IMR-90 (cell line): ENCODE data around the gene HSD17B8. TPM values are rescaled to one million over a fixed set of nuclear protein-coding genes. Genes with fewer than 3 reads are reported as not detected.

ENCODE experiments used
- ATAC-seq: fragments of 200-7000 bp; cut with Tn5 transposase; 2 replicates; pipeline ENCODE4 v1.9.1; 2020; ENCODE audit warnings: low read depth, mild to moderate bottlenecking, moderate library complexity
- BruUV-seq: library from RNA; stranded (reverse); fragments of 400-500 nt; replicated peaks from 2 replicates; lab custom pipeline; 2021; lab: Mats Ljungman, UMichigan
- CTCF ChIA-PET: fragments of 300-600 bp; formaldehyde crosslinking; extraction: SDS; loops from one replicate; lab custom pipeline; 2021; ENCODE audit warnings: antibody characterized with exemption; lab: Yijun Ruan, JAX
- POLR2A ChIA-PET: fragments of 300-600 bp; sonication (Branson Sonifier 250); formaldehyde crosslinking; loops from one replicate; lab custom pipeline; 2022; ENCODE audit warnings: antibody characterized with exemption; ENCODE audit not compliant: unreplicated experiment; lab: Charles Lee
- DNase-seq: peaks from one replicate; pipeline ENCODE4 v3.0.0; 2013
- H2AFZ ChIP-seq: replicated peaks from 2 replicates; pipeline ENCODE3; 2013; ENCODE audit warnings: low read length, mild to moderate bottlenecking; ENCODE audit not compliant: poor library complexity
- H2AK5ac ChIP-seq: 2 replicates; pipeline ENCODE4 v1.6.1; 2013; ENCODE audit warnings: low read depth, low read length, inconsistent platforms
- H2AK9ac ChIP-seq: replicated peaks from 2 replicates; pipeline ENCODE3; 2013; ENCODE audit warnings: mild to moderate bottlenecking, low read depth, low read length, moderate library complexity; ENCODE audit not compliant: poor library complexity
- H2BK120ac ChIP-seq: 2 replicates; pipeline ENCODE4 v1.6.1; 2013; ENCODE audit warnings: low read depth, low read length, inconsistent platforms
- H2BK15ac ChIP-seq: 3 replicates; pipeline ENCODE4 v1.6.1; 2013; ENCODE audit warnings: low read depth, low read length, inconsistent platforms
- H2BK20ac ChIP-seq: 2 replicates; pipeline ENCODE4 v1.6.1; 2013; ENCODE audit warnings: low read depth, mild to moderate bottlenecking, inconsistent platforms, low read length, moderate library complexity
- H2BK5ac ChIP-seq: 2 replicates; pipeline ENCODE4 v1.6.1; 2013; ENCODE audit warnings: mild to moderate bottlenecking, low read depth, low read length, inconsistent platforms; ENCODE audit not compliant: poor library complexity, severe bottlenecking
- H3K14ac ChIP-seq: replicated peaks from 2 replicates; pipeline ENCODE4 v1.6.1; 2013; ENCODE audit warnings: low read depth, low read length, inconsistent platforms
- H3K18ac ChIP-seq: 2 replicates; pipeline ENCODE4 v1.6.1; 2013; ENCODE audit warnings: low read depth, low read length, control low read depth
- H3K23ac ChIP-seq: 2 replicates; pipeline ENCODE4 v1.6.1; 2013; ENCODE audit warnings: low read depth, low read length, inconsistent platforms
- H3K27ac ChIP-seq: 2 replicates; pipeline ENCODE4 v1.5.1; 2013; ENCODE audit warnings: mild to moderate bottlenecking, control low read depth, low read length; ENCODE audit not compliant: insufficient read depth
- H3K27me3 ChIP-seq: 2 replicates; pipeline ENCODE4 v1.6.1; 2013; ENCODE audit warnings: low read length; ENCODE audit not compliant: control insufficient read depth, insufficient read depth
- H3K36me3 ChIP-seq: 2 replicates; pipeline ENCODE4 v1.6.1; 2013; ENCODE audit warnings: low read length, mixed read lengths; ENCODE audit not compliant: control insufficient read depth, insufficient read depth
- H3K4ac ChIP-seq: 2 replicates; pipeline ENCODE4 v1.6.1; 2013; ENCODE audit warnings: low read depth, low read length, inconsistent platforms
- H3K4me1 ChIP-seq: 2 replicates; pipeline ENCODE4 v1.6.1; 2013; ENCODE audit warnings: low read length, mixed read lengths; ENCODE audit not compliant: control insufficient read depth, insufficient read depth
- H3K4me2 ChIP-seq: 2 replicates; pipeline ENCODE4 v1.6.1; 2013; ENCODE audit warnings: low read depth, mild to moderate bottlenecking, control low read depth, low read length, moderate library complexity
- H3K4me3 ChIP-seq: 2 replicates; pipeline ENCODE4 v1.5.1; 2013; ENCODE audit warnings: low read depth, mild to moderate bottlenecking, control low read depth, low read length, moderate library complexity; ENCODE audit not compliant: insufficient read depth
- H3K56ac ChIP-seq: 2 replicates; pipeline ENCODE4 v1.6.1; 2013; ENCODE audit warnings: low read length, inconsistent platforms; ENCODE audit not compliant: insufficient read depth; ENCODE audit errors: extremely low read depth
- H3K79me1 ChIP-seq, 2 experiments: 2 replicates each; pipeline ENCODE4 v1.6.1; 2013; ENCODE audit warnings: low read length in 2 of 2, inconsistent platforms in 1 of 2, low read depth in 1 of 2
- H3K9ac ChIP-seq: 2 replicates; pipeline ENCODE4 v1.6.1; 2013; ENCODE audit warnings: low read depth, low read length, control low read depth
- H3K9me1 ChIP-seq: 2 replicates; pipeline ENCODE4 v1.6.1; 2013; ENCODE audit warnings: low read length, inconsistent platforms; ENCODE audit not compliant: insufficient read depth
- H3K9me3 ChIP-seq: 2 replicates; pipeline ENCODE4 v1.6.1; 2013; ENCODE audit warnings: low read length; ENCODE audit not compliant: control insufficient read depth, insufficient read depth
- H4K20me1 ChIP-seq: 2 replicates; pipeline ENCODE4 v1.6.1; 2013; ENCODE audit warnings: low read length, inconsistent platforms; ENCODE audit not compliant: insufficient read depth
- H4K5ac ChIP-seq: 2 replicates; pipeline ENCODE4 v1.6.1; 2013; ENCODE audit warnings: mild to moderate bottlenecking, low read depth, low read length, control low read depth
- H4K8ac ChIP-seq, 2 experiments: 2 replicates each; pipeline ENCODE4 v1.6.1; 2013; ENCODE audit warnings: low read depth in 2 of 2, low read length in 2 of 2, control low read depth in 1 of 2, inconsistent platforms in 1 of 2
- H4K91ac ChIP-seq: 2 replicates; pipeline ENCODE4 v1.6.1; 2013; ENCODE audit warnings: low read depth, low read length, inconsistent platforms; ENCODE audit not compliant: insufficient read depth
- CEBPB ChIP-seq: IDR thresholded peaks from 2 replicates; pipeline ENCODE4 v1.6.1; 2012; ENCODE audit warnings: low read depth, low read length, improper control_type of control experiment
- CTCF ChIP-seq: conservative IDR thresholded peaks from 2 replicates; pipeline ENCODE4 v1.5.1; 2012; ENCODE audit warnings: mild to moderate bottlenecking, low read depth, low read length, improper control_type of control experiment
- FOS ChIP-seq: fragments of 150-350 bp; IDR thresholded peaks from 2 replicates; pipeline ENCODE4 v1.6.1; 2016; ENCODE audit warnings: low read depth, low read length
- MAFK ChIP-seq: IDR thresholded peaks from 2 replicates; pipeline ENCODE4 v1.6.1; 2012; ENCODE audit warnings: low read depth, low read length, improper control_type of control experiment
- NFE2L2 ChIP-seq: fragments of 150-350 bp; IDR thresholded peaks from 2 replicates; pipeline ENCODE4 v1.6.1; 2016; ENCODE audit warnings: low read depth, mild to moderate bottlenecking, low read length
- RAD21 ChIP-seq: IDR thresholded peaks from 2 replicates; pipeline ENCODE4 v1.6.1; 2012; ENCODE audit warnings: low read length, improper control_type of control experiment
- WGBS, 2 experiments: methylation state at CpG; one replicate each; pipeline versions ENCODE4 v1.1.5 to v1.1.7; 2013; ENCODE audit warnings: missing lambda C conversion rate in 2 of 2; ENCODE audit not compliant: insufficient read length in 1 of 2; ENCODE audit errors: extremely low coverage in 2 of 2; 5-methylcytosine and 5-hydroxymethylcytosine counted together
- dilution Hi-C: fragments of 300-500 bp; cut with HindIII; formaldehyde crosslinking; loops from one replicate; pipeline ENCODE4 v1.14.3; 2018; ENCODE audit warnings: low sequenced_read_pairs; ENCODE audit not compliant: unreplicated experiment
- in situ Hi-C: fragments of 300-500 bp; cut with MboI; formaldehyde crosslinking; loops from 3 replicates; pipeline ENCODE4 v1.14.3; 2019; ENCODE audit warnings: low sequenced_read_pairs, inconsistent platforms, mixed read lengths
- intact Hi-C: fragments of 100-400 bp; cut with micrococcal nuclease; formaldehyde crosslinking; loops from 2 replicates; pipeline ENCODE4 v1.10.0; 2022
- polyA plus RNA-seq, 3 experiments: library from polyadenylated mRNA; depleted of rRNA; stranded (reverse); fragments of >200 nt; gene quantifications; 2 replicates each; pipeline ENCODE4 v1.2.3, GENCODE V29; 2012; ENCODE audit warnings: low replicate concordance in 1 of 3
- total RNA-seq: library from RNA; depleted of rRNA; stranded (reverse); fragments of >200 nt; gene quantifications from 2 replicates; pipeline ENCODE4 v1.2.3, GENCODE V29; 2012
- TF ChIP-seq, protein P1 (sequence below): fragments of 150-350 bp; IDR thresholded peaks from 2 replicates; pipeline ENCODE4 v1.6.1; 2016; ENCODE audit warnings: low read depth, mild to moderate bottlenecking, low read length, moderate library complexity, borderline replicate concordance

HSD17B8 gene
- total and polyA plus RNA-seq, 2 of the 4 experiments (the other 2 are of a cell fraction) = 1.6 to 4.3 TPM

GRCh38 chr6:33191383-33192104 is 12.9 kb upstream of the HSD17B8 start:
- no peak for TF ChIP-seq CTCF
- TF ChIP-seq CEBPB = no peak
- no peak for TF ChIP-seq NFE2L2
- TF ChIP-seq RAD21 = no peak
- TF ChIP-seq, protein P1, sequence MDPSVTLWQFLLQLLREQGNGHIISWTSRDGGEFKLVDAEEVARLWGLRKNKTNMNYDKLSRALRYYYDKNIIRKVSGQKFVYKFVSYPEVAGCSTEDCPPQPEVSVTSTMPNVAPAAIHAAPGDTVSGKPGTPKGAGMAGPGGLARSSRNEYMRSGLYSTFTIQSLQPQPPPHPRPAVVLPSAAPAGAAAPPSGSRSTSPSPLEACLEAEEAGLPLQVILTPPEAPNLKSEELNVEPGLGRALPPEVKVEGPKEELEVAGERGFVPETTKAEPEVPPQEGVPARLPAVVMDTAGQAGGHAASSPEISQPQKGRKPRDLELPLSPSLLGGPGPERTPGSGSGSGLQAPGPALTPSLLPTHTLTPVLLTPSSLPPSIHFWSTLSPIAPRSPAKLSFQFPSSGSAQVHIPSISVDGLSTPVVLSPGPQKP = no peak
- no peak for TF ChIP-seq FOS
- TF ChIP-seq MAFK = no peak
- Histone ChIP-seq H3K23ac (no peak overlapping the region), H3K56ac (no peak overlapping the region), H3K9me1 (peaks cover 4% of the 10 kb centered on the region), H4K8ac (no peak overlapping the region), H3K9ac (no peak overlapping the region), H2BK5ac (no peak overlapping the region), H2BK15ac (no peak overlapping the region), H3K4me2 (no peak overlapping the region), H3K9me3 (no peaks in the 10 kb centered on the region), H4K91ac (no peak overlapping the region), H3K4me1 (peaks cover 2% of the 10 kb centered on the region; the same call in 1 of the 2 replicates), H3K27me3 (peaks cover 46% of the 10 kb centered on the region), H3K79me1 (peaks cover 2 to 16% of the 10 kb centered on the region in 2 experiments; a peak in 1 of 4 replicates), H2AK5ac (no peak overlapping the region), H3K14ac (no peak overlapping the region), H2BK120ac (no peak overlapping the region), H2BK20ac (no peak overlapping the region), H3K36me3 (peaks cover 23% of the 10 kb centered on the region), H3K4ac (no peak overlapping the region), H2AK9ac (no peak overlapping the region), H4K20me1 (peaks cover 6% of the 10 kb centered on the region; the same call in 1 of the 2 replicates), H3K18ac (no peak overlapping the region), H4K5ac (no peak overlapping the region), H3K4me3 (no peak overlapping the region), H2AFZ (peak overlapping the region; percentile 21), H3K27ac (no peak overlapping the region)
- in situ Hi-C loops (no loop called here), dilution Hi-C loops (no loop called here), intact Hi-C loops (no loop called here)
- ChIA-PET CTCF (no interaction called here), POLR2A (no interaction called here)
- 55% methylated on average over 4 of the region's 8 CpGs; no CpG with 5 or more reads in 1 of the 2 experiments for WGBS, 2 experiments
- BruUV-seq = no TSS peak
- no peak for ATAC-seq
- no peak for DNase-seq
